Measurements from ENCODE around the gene TMEM37.

DNA sequence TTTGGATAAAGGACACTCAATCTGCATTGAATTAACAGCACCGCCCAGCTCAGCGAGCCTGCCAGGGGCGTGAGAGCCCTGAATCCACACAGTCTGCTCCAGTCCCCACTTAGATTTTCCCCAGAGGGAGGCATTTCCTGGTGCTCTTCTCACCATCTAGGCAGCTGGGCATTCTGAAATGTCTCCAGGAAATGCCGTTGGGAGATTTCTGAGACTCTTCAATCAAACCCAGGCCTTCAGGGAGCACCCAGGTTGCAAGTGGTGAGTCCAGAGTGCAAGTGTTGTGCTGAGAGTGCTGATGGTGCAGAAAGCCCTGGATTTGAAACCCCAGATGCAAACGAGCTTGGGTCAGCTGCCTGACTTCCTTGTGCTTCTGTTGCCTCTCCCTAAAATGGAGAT, 23.4 kb upstream of the TMEM37 start:
- TF ChIP-seq, protein P1, sequence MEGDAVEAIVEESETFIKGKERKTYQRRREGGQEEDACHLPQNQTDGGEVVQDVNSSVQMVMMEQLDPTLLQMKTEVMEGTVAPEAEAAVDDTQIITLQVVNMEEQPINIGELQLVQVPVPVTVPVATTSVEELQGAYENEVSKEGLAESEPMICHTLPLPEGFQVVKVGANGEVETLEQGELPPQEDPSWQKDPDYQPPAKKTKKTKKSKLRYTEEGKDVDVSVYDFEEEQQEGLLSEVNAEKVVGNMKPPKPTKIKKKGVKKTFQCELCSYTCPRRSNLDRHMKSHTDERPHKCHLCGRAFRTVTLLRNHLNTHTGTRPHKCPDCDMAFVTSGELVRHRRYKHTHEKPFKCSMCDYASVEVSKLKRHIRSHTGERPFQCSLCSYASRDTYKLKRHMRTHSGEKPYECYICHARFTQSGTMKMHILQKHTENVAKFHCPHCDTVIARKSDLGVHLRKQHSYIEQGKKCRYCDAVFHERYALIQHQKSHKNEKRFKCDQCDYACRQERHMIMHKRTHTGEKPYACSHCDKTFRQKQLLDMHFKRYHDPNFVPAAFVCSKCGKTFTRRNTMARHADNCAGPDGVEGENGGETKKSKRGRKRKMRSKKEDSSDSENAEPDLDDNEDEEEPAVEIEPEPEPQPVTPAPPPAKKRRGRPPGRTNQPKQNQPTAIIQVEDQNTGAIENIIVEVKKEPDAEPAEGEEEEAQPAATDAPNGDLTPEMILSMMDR (IDR thresholded peaks at IDR 0.05; ENCODE audit: low read depth, low read length, missing input control): no peak
- no peak for TF ChIP-seq HNF4G (IDR thresholded peaks at IDR 0.05)
- no peak for TF ChIP-seq TAF1 (conservative IDR thresholded peaks at IDR 0.05)
- TF ChIP-seq HNF4A (conservative IDR thresholded peaks at IDR 0.05): peak in 1 of 2 donors; percentile 46
- no peak for TF ChIP-seq JUND (IDR thresholded peaks at IDR 0.05)
- no peak for TF ChIP-seq YY1 (IDR thresholded peaks at IDR 0.05)
- no peak for TF ChIP-seq GABPA (IDR thresholded peaks at IDR 0.05 in 1 of 2, conservative IDR thresholded peaks at IDR 0.05 in 1 of 2)
- TF ChIP-seq, protein P2, sequence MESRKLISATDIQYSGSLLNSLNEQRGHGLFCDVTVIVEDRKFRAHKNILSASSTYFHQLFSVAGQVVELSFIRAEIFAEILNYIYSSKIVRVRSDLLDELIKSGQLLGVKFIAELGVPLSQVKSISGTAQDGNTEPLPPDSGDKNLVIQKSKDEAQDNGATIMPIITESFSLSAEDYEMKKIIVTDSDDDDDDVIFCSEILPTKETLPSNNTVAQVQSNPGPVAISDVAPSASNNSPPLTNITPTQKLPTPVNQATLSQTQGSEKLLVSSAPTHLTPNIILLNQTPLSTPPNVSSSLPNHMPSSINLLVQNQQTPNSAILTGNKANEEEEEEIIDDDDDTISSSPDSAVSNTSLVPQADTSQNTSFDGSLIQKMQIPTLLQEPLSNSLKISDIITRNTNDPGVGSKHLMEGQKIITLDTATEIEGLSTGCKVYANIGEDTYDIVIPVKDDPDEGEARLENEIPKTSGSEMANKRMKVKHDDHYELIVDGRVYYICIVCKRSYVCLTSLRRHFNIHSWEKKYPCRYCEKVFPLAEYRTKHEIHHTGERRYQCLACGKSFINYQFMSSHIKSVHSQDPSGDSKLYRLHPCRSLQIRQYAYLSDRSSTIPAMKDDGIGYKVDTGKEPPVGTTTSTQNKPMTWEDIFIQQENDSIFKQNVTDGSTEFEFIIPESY (IDR thresholded peaks at IDR 0.05): no peak
- TF ChIP-seq SP1 (IDR thresholded peaks at IDR 0.05): no peak

All from liver (tissue), 3 donors.